Anterior cingulate cortex (tissue), 58 donors: ENCODE results near the gene DMBX1.

Source experiments
- DNase-seq, 58 donors: peaks; one replicate each; lab custom pipeline; 2025; lab: John Stamatoyannopoulos, UW

Gene DMBX1

DNA sequence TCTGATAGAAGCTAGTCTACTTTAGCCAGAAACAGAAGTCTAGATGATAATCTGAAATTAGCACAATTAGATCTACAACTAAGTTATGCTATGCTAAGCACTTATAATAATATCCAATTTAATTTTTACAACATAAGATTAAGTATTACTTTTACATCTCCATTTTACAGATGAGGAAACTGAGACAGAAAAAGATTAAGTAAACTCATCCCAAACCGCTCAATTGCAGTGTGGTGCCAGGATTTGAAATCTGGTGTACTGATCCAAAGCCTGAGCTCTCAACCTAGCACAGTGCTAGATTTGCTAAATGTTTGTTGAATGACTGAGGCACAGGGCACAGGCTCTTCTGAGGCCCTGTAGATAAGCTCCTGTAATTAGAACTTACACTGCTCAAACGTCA, 48.0 kb downstream of the DMBX1 start:
- no peak for DNase-seq

- DNase-seq, result no peak
These were observed 48.5 kb downstream of the DMBX1 start for GRCh38 chr1:46538147-46538546.
